HepG2 (cell line): ENCODE data around the gene GORASP2. TPM values are rescaled to one million over a fixed set of nuclear protein-coding genes. Genes with fewer than 3 reads are reported as not detected.

Experiments used
- DMAP1 ChIP-seq: IDR thresholded peaks from 2 replicates; pipeline ENCODE4 v1.6.1; 2016
- DZIP1 ChIP-seq: sonication (generic); formaldehyde crosslinking; IDR thresholded peaks from 2 replicates; pipeline ENCODE4 v1.5.0; 2020; ENCODE audit warnings: mild to moderate bottlenecking, missing genetic modification reagents
- E2F2 ChIP-seq: sonication (generic); formaldehyde crosslinking; IDR thresholded peaks from 2 replicates; pipeline ENCODE4 v1.4.0; 2020; ENCODE audit warnings: missing genetic modification reagents, borderline replicate concordance
- FOXA1 ChIP-seq, 2 experiments: fragments of 450-650 bp in 1 of 2; sonication (generic) in 1 of 2; formaldehyde crosslinking in 1 of 2; IDR thresholded peaks; 2 replicates each; pipeline versions ENCODE4 v1.4.0 to v1.6.1; 2016 to 2020; ENCODE audit warnings: missing genetic modification reagents in 1 of 2
- HINFP ChIP-seq: sonication (generic); formaldehyde crosslinking; IDR thresholded peaks from 2 replicates; pipeline ENCODE4 v1.4.0; 2020; ENCODE audit warnings: low read depth, mild to moderate bottlenecking, missing genetic modification reagents
- HNRNPUL1 ChIP-seq: fragments of 200-400 bp; formaldehyde crosslinking; IDR thresholded peaks from 2 replicates; pipeline ENCODE4 v1.6.1; 2017; ENCODE audit warnings: low read depth, mild to moderate bottlenecking, low read length, moderate library complexity
- HOXD1 ChIP-seq: sonication (generic); formaldehyde crosslinking; IDR thresholded peaks from 2 replicates; pipeline ENCODE4 v1.5.0; 2020; ENCODE audit warnings: missing genetic modification reagents
- KDM3A ChIP-seq: IDR thresholded peaks from 2 replicates; pipeline ENCODE4 v1.6.1; 2018; ENCODE audit warnings: low read depth, missing compliant biosample characterization
- RBM22 ChIP-seq: fragments of 200-400 bp; formaldehyde crosslinking; optimal IDR thresholded peaks from 2 replicates; pipeline ENCODE3; 2017; ENCODE audit warnings: mild to moderate bottlenecking, low read length, moderate library complexity
- REST ChIP-seq, 2 experiments: IDR thresholded peaks; 2 replicates each; pipeline ENCODE4 v1.6.1; 2011 to 2012; ENCODE audit warnings: low read length in 2 of 2, borderline replicate concordance in 1 of 2, low read depth in 1 of 2, mild to moderate bottlenecking in 1 of 2, moderate library complexity in 1 of 2
- SYNCRIP ChIP-seq: fragments of 200-400 bp; formaldehyde crosslinking; IDR thresholded peaks from 2 replicates; pipeline ENCODE4 v1.6.1; 2018; ENCODE audit warnings: mild to moderate bottlenecking, low read depth, low read length; ENCODE audit not compliant: insufficient read depth
- TBP ChIP-seq: sonication (generic); formaldehyde crosslinking; IDR thresholded peaks from 2 replicates; pipeline ENCODE4 v1.5.0; 2020; ENCODE audit warnings: missing genetic modification reagents
- ZNF136 ChIP-seq: sonication (generic); formaldehyde crosslinking; IDR thresholded peaks from 2 replicates; pipeline ENCODE4 v1.8.1; 2022; ENCODE audit warnings: low read depth, mild to moderate bottlenecking, moderate library complexity, missing genetic modification reagents
- ZNF451 ChIP-seq: sonication (generic); formaldehyde crosslinking; IDR thresholded peaks from 2 replicates; pipeline ENCODE4 v1.5.0; 2020; ENCODE audit warnings: mild to moderate bottlenecking, missing genetic modification reagents
- ZNF503 ChIP-seq: sonication (generic); formaldehyde crosslinking; IDR thresholded peaks from 2 replicates; pipeline ENCODE4 v1.4.0; 2020; ENCODE audit warnings: missing genetic modification reagents
- ZNF607 ChIP-seq: sonication (generic); formaldehyde crosslinking; IDR thresholded peaks from 2 replicates; pipeline ENCODE4 v1.5.1; 2020; ENCODE audit warnings: missing genetic modification reagents, mild to moderate bottlenecking, borderline replicate concordance
- ZSCAN9 ChIP-seq: IDR thresholded peaks from 2 replicates; pipeline ENCODE4 v1.6.1; 2016; ENCODE audit warnings: borderline replicate concordance
- polyA plus RNA-seq, 8 experiments: library from polyadenylated mRNA; depleted of rRNA in 3 of 8; stranded (reverse) in 7 of 8; unstranded in 1 of 8; fragments of >200 nt; fragmentation: Illumina TruSeq in 4 of 8; extraction: Trizol in 4 of 8; gene quantifications; 2 replicates each; pipeline versions ENCODE4 v1.2.1 to v1.2.3, GENCODE V29; 2011 to 2016; ENCODE audit warnings: low read depth in 4 of 8, missing spikeins in 1 of 8, mixed read lengths in 1 of 8; ENCODE audit not compliant: insufficient read depth in 1 of 8
- total RNA-seq, 5 experiments: library from RNA; depleted of rRNA; stranded (reverse); fragments of >200 nt; fragmentation: Illumina TruSeq; extraction: Trizol; gene quantifications; 2 replicates each; pipeline ENCODE4 v1.2.3, GENCODE V29; 2016; ENCODE audit warnings: low read depth in 1 of 5

Gene GORASP2
- total and polyA plus RNA-seq, 2 of the 13 experiments (the other 11 are each of a cell fraction or from before 2014, with no cell fraction given) = 103 to 239 TPM

- no peak for TF ChIP-seq ZNF451
- no peak for TF ChIP-seq KDM3A (CRISPR knock-in tag)
- TF ChIP-seq FOXA1 (IDR thresholded peaks at IDR 0.05) = no peak
- TF ChIP-seq FOXA1 (CRISPR knock-in tag; IDR thresholded peaks at IDR 0.05) = peak; percentile 57
- peak; percentile 31; the same call in 1 of the 2 replicates for TF ChIP-seq ZNF607 (CRISPR knock-in tag)
- TF ChIP-seq REST (IDR thresholded peaks at IDR 0.05; ENCODE audit: borderline replicate concordance in 1 of 2, low read depth in 1 of 2, low read length in 2 of 2) = no peak
- TF ChIP-seq HNRNPUL1 = no peak
- peak; percentile 79; the same call in 1 of the 2 replicates for TF ChIP-seq ZNF136 (CRISPR knock-in tag)
- TF ChIP-seq E2F2 (CRISPR knock-in tag) = 0 out of 2 replicates have a peak, but pooled peaks have one; percentile 34
- no peak for TF ChIP-seq ZSCAN9 (CRISPR knock-in tag)
- no peak for TF ChIP-seq HOXD1
- no peak for TF ChIP-seq SYNCRIP
- peak; percentile 57 for TF ChIP-seq RBM22
- peak; percentile 68 for TF ChIP-seq DMAP1
- TF ChIP-seq TBP (CRISPR knock-in tag) = no peak
- no peak for TF ChIP-seq DZIP1 (CRISPR knock-in tag)
- TF ChIP-seq ZNF503 (CRISPR knock-in tag) = no peak
- peak; percentile 6; the same call in 1 of the 2 replicates for TF ChIP-seq HINFP
Measured at GRCh38 chr2:170930131-170930990, 1.3 kb downstream of the GORASP2 start (continued).
